A549 (cell line): ENCODE measurements around the gene GPT2. TPM values are rescaled to one million over a fixed set of nuclear protein-coding genes. Genes with fewer than 3 reads are reported as not detected.

Experiments used
- ATAC-seq, 2 experiments: fragments of 200-7000 bp in 1 of 2; fragments of >200 bp in 1 of 2; cut with Nextera tagmentation in 1 of 2; cut with Tn5 transposase in 1 of 2; 3 replicates each; pipeline versions ENCODE4 v1.8.0 to v1.9.1; 2018 to 2020; ENCODE audit warnings: mild to moderate bottlenecking in 1 of 2, moderate library complexity in 1 of 2
- CTCF ChIA-PET: fragments of 300-600 bp; sonication (Branson Sonifier 250); formaldehyde crosslinking; extraction: SDS; loops from one replicate; lab custom pipeline; 2021; ENCODE audit warnings: antibody characterized with exemption, inconsistent platforms; lab: Yijun Ruan, JAX
- POLR2A ChIA-PET: fragments of 350-600 bp; formaldehyde crosslinking; extraction: SDS; loops from one replicate; lab custom pipeline; 2021; ENCODE audit warnings: antibody characterized with exemption, inconsistent platforms; lab: Yijun Ruan, JAX
- DNase-seq, 2 experiments: peaks; one replicate each; pipeline versions ENCODE4 v3.0.0 to v3.0.0-alpha.2; 2011 to 2016; ENCODE audit warnings: low read depth in 1 of 2, low spot score in 1 of 2
- FAIRE-seq: peaks from 2 replicates; lab custom pipeline; 2011; peaks lifted over from hg19 to GRCh38; lab: Jason Lieb, UNC
- H3K27ac ChIP-seq, 2 experiments: fragments of >200 bp; sonication (Bioruptor Twin); formaldehyde crosslinking; 3 replicates each; pipeline ENCODE4 v1.5.1; 2016 to 2017
- H3K4me1 ChIP-seq: fragments of >200 bp; sonication (Bioruptor Twin); formaldehyde crosslinking; 3 replicates; pipeline ENCODE4 v1.6.1; 2016
- H3K4me2 ChIP-seq: fragments of >200 bp; sonication (Bioruptor Twin); formaldehyde crosslinking; 3 replicates; pipeline ENCODE4 v1.6.1; 2016
- H3K4me3 ChIP-seq: fragments of >200 bp; sonication (Bioruptor Twin); formaldehyde crosslinking; 3 replicates; pipeline ENCODE4 v1.5.1; 2016
- H3K9me3 ChIP-seq: fragments of >200 bp; sonication (Bioruptor Twin); formaldehyde crosslinking; 3 replicates; pipeline ENCODE4 v1.6.1; 2016
- BCL3 ChIP-seq: fragments of >200 bp; sonication (Bioruptor Twin); formaldehyde crosslinking; IDR thresholded peaks from 3 replicates; pipeline ENCODE4 v1.6.1; 2016
- BHLHE40 ChIP-seq: IDR thresholded peaks from 2 replicates; pipeline ENCODE4 v1.6.1; 2012; ENCODE audit warnings: low read depth, low read length, inconsistent platforms
- CBX8 ChIP-seq: fragments of 200-600 bp; sonication (generic); IDR thresholded peaks from 2 replicates; pipeline ENCODE4 v1.6.1; 2016
- CEBPB ChIP-seq, 2 experiments: fragments of >200 bp in 1 of 2; sonication (Bioruptor Twin) in 1 of 2; formaldehyde crosslinking in 1 of 2; IDR thresholded peaks; 2 replicates each; pipeline ENCODE4 v1.6.1; 2012 to 2016
- CHD2 ChIP-seq: fragments of 150-350 bp; IDR thresholded peaks from 2 replicates; pipeline ENCODE4 v1.6.1; 2014; ENCODE audit warnings: low read length; ENCODE audit not compliant: partially characterized antibody
- CHD4 ChIP-seq: fragments of 200-600 bp; sonication (generic); IDR thresholded peaks from 2 replicates; pipeline ENCODE4 v1.6.1; 2016; ENCODE audit warnings: antibody characterized with exemption, mild to moderate bottlenecking, borderline replicate concordance
- E2F6 ChIP-seq: IDR thresholded peaks from 2 replicates; pipeline ENCODE4 v1.6.1; 2012; ENCODE audit warnings: low read depth, borderline replicate concordance
- EHMT2 ChIP-seq: fragments of 200-600 bp; sonication (generic); IDR thresholded peaks from 2 replicates; pipeline ENCODE4 v1.6.1; 2016; ENCODE audit warnings: antibody characterized with exemption, low read depth, mild to moderate bottlenecking, moderate library complexity
- ESRRA ChIP-seq: fragments of 150-350 bp; IDR thresholded peaks from 2 replicates; pipeline ENCODE4 v1.6.1; 2014; ENCODE audit warnings: mild to moderate bottlenecking, low read length, borderline replicate concordance
- FOSL2 ChIP-seq, 2 experiments: fragments of 450-650 bp in 1 of 2; fragments of >200 bp in 1 of 2; sonication (Bioruptor Twin) in 1 of 2; formaldehyde crosslinking; IDR thresholded peaks; 2 replicates each; pipeline versions ENCODE4 v1.5.0 to v1.6.1; 2016 to 2020; ENCODE audit warnings: mild to moderate bottlenecking in 1 of 2, moderate library complexity in 1 of 2
- FOXS1 ChIP-seq: fragments of 250-450 bp; sonication (Bioruptor Pico); IDR thresholded peaks from 2 replicates; pipeline ENCODE4 v1.5.0; 2020; ENCODE audit warnings: mild to moderate bottlenecking, moderate library complexity
- HDAC2 ChIP-seq: fragments of 200-600 bp; sonication (generic); IDR thresholded peaks from 2 replicates; pipeline ENCODE4 v1.6.1; 2016
- HOXB5 ChIP-seq: fragments of 250-450 bp; sonication (Bioruptor Pico); IDR thresholded peaks from 2 replicates; pipeline ENCODE4 v1.5.0; 2020; ENCODE audit warnings: mild to moderate bottlenecking, moderate library complexity
- KDM5A ChIP-seq: fragments of 200-600 bp; sonication (generic); IDR thresholded peaks from 2 replicates; pipeline ENCODE4 v1.6.1; 2016; ENCODE audit warnings: antibody characterized with exemption, mild to moderate bottlenecking
- MYC ChIP-seq: IDR thresholded peaks from 2 replicates; pipeline ENCODE4 v1.6.1; 2012; ENCODE audit warnings: mild to moderate bottlenecking, inconsistent platforms, low read length, improper control_type of control experiment, borderline replicate concordance
- NFE2L2 ChIP-seq: fragments of 150-350 bp; conservative IDR thresholded peaks from 2 replicates; pipeline ENCODE4 v1.6.1; 2014; ENCODE audit warnings: low read length
- PBX3 ChIP-seq: IDR thresholded peaks from 2 replicates; pipeline ENCODE4 v1.6.1; 2012
- RAD21 ChIP-seq, 2 experiments: fragments of >200 bp in 1 of 2; sonication (Bioruptor Twin) in 1 of 2; formaldehyde crosslinking in 1 of 2; IDR thresholded peaks in 1 of 2; conservative IDR thresholded peaks in 1 of 2; 2 replicates in 1 of 2; 3 replicates in 1 of 2; pipeline ENCODE4 v1.6.1; 2012 to 2018; ENCODE audit warnings: inconsistent platforms in 1 of 2
- RFX5 ChIP-seq: fragments of 450-650 bp; IDR thresholded peaks from 2 replicates; pipeline ENCODE4 v1.7.1; 2014; ENCODE audit warnings: antibody characterized with exemption, mild to moderate bottlenecking, moderate library complexity
- TFCP2L1 ChIP-seq: fragments of 250-450 bp; sonication (Bioruptor Pico); IDR thresholded peaks from 2 replicates; pipeline ENCODE4 v1.5.0; 2021; ENCODE audit warnings: mild to moderate bottlenecking
- TP53 ChIP-seq: fragments of 250-450 bp; sonication (Bioruptor Pico); IDR thresholded peaks from 2 replicates; pipeline ENCODE4 v1.5.0; 2021; ENCODE audit warnings: mild to moderate bottlenecking, moderate library complexity
- USF2 ChIP-seq: fragments of 450-650 bp; IDR thresholded peaks from 2 replicates; pipeline ENCODE4 v1.6.1; 2014; ENCODE audit warnings: antibody characterized with exemption
- ZNF302 ChIP-seq: fragments of 250-450 bp; sonication (Bioruptor Pico); IDR thresholded peaks from 2 replicates; pipeline ENCODE4 v1.9.0; 2021; ENCODE audit warnings: inconsistent platforms, mild to moderate bottlenecking, moderate library complexity
- WGBS: methylation state at CpG from one replicate; pipeline ENCODE4 v1.1.6; 2017; ENCODE audit errors: missing lambda C conversion rate; 5-methylcytosine and 5-hydroxymethylcytosine counted together
- polyA plus RNA-seq, 4 experiments: library from polyadenylated mRNA; depleted of rRNA in 3 of 4; stranded (reverse); fragments of >200 nt; fragmentation: RNase III in 1 of 4; extraction: RNeasy Plus Mini Kit Qiagen cat#74134 plus additional on column Dnase treatment in 1 of 4; gene quantifications; 2 replicates in 3 of 4; 3 replicates in 1 of 4; pipeline ENCODE4 v1.2.3, GENCODE V29; 2011 to 2017

The GPT2 gene
- polyA plus RNA-seq, 2 of the 4 experiments (the other 2 are of a cell fraction), result 8.9 to 15.3 TPM

- TF ChIP-seq BCL3 (peak; percentile 67; the same call in 1 of the 3 replicates), NFE2L2 (no peak), RFX5 (no peak), USF2 (no peak; the same call in 1 of the 2 replicates), BHLHE40 (no peak), KDM5A (no peak), RAD21 (conservative IDR thresholded peaks at IDR 0.05 in 1 of 2, IDR thresholded peaks at IDR 0.05 in 1 of 2) (no peak), TP53 (CRISPR knock-in tag) (no peak), E2F6 (peak; percentile 59), HDAC2 (no peak), CHD2 (no peak)
Observed at GRCh38 chr16:46883690-46884512, at the start of gene GPT2 (continued).

- TF ChIP-seq HDAC2, result no peak
- no peak for TF ChIP-seq BCL3
- no peak for TF ChIP-seq HOXB5 (CRISPR knock-in tag)
- TF ChIP-seq EHMT2, result no peak
- no peak for TF ChIP-seq ZNF302 (CRISPR knock-in tag)
- no peak for TF ChIP-seq ESRRA
- no peak for TF ChIP-seq PBX3
- no peak for TF ChIP-seq FOXS1 (CRISPR knock-in tag)
- no peak for TF ChIP-seq TFCP2L1
- no peak for TF ChIP-seq CBX8
- TF ChIP-seq CHD4, result no peak
- TF ChIP-seq CEBPB (IDR thresholded peaks at IDR 0.05), result peak; percentile 36; a peak in 1 of 4 replicates
- TF ChIP-seq MYC, result no peak
- no peak for TF ChIP-seq FOSL2 (IDR thresholded peaks at IDR 0.05)
- TF ChIP-seq FOSL2 (CRISPR knock-in tag; IDR thresholded peaks at IDR 0.05), result 0 out of 2 replicates have a peak, but pooled peaks have one; percentile 17
- TF ChIP-seq, all 56 proteins: peak for 2
- 78% methylated on average over 6 of the region's 6 CpGs for WGBS
- ChIA-PET POLR2A (no interaction called here), CTCF (no interaction called here)
- H3K4me3 ChIP-seq, result no peak overlapping the region
- no peaks in the 10 kb centered on the region for H3K9me3 ChIP-seq
- DNase-seq (no peak), ATAC-seq (no peak), FAIRE-seq (no peak)
- H3K4me2 ChIP-seq, result no peak overlapping the region
- peaks cover 21% of the 10 kb centered on the region for H3K4me1 ChIP-seq
- H3K27ac ChIP-seq, result no peak overlapping the region
Observed at GRCh38 chr16:46836534-46837530, 47.3 kb upstream of the GPT2 start.
